Keratinocyte (primary cell): ENCODE results near the gene ZNF555.

Source experiments
- EZH2 ChIP-seq: IDR thresholded peaks from one replicate; pipeline ENCODE4 v1.6.1; 2012; ENCODE audit warnings: inconsistent platforms, mild to moderate bottlenecking, low read length, moderate library complexity
- TF ChIP-seq, protein P1 (sequence below), 3 experiments: IDR thresholded peaks in 1 of 3; conservative IDR thresholded peaks in 1 of 3; optimal IDR thresholded peaks in 1 of 3; 2 replicates in 2 of 3; 3 replicates in 1 of 3; pipeline versions ENCODE3 to v1.5.1; 2011; ENCODE audit warnings: low read length in 3 of 3, mild to moderate bottlenecking in 3 of 3, moderate library complexity in 2 of 3, control low read depth in 1 of 3, inconsistent platforms in 1 of 3; ENCODE audit not compliant: insufficient read depth in 2 of 3; ENCODE audit errors: extremely low read depth in 1 of 3

DNA sequence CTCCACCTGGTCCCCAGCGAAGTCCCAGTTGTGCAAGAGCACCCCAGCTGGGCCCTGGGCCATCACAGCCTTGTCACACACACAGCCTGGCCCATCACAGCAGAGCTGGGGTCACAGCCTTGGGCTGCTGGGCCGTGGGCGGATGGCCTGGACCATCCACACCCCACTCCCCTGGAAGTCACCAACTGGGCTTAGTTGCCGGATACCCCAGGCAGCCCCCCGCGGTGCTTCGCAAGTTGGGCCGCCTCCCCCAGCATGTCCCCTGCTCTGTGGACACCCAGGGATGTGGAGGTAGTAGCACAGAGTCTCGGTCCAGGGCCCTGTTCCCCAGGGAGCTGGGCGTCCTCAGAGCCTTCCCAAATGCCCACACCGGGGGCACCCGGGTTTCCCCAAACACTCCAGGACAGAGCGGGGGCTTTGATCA is 26.1 kb upstream of the ZNF555 start:
- TF ChIP-seq, protein P1, sequence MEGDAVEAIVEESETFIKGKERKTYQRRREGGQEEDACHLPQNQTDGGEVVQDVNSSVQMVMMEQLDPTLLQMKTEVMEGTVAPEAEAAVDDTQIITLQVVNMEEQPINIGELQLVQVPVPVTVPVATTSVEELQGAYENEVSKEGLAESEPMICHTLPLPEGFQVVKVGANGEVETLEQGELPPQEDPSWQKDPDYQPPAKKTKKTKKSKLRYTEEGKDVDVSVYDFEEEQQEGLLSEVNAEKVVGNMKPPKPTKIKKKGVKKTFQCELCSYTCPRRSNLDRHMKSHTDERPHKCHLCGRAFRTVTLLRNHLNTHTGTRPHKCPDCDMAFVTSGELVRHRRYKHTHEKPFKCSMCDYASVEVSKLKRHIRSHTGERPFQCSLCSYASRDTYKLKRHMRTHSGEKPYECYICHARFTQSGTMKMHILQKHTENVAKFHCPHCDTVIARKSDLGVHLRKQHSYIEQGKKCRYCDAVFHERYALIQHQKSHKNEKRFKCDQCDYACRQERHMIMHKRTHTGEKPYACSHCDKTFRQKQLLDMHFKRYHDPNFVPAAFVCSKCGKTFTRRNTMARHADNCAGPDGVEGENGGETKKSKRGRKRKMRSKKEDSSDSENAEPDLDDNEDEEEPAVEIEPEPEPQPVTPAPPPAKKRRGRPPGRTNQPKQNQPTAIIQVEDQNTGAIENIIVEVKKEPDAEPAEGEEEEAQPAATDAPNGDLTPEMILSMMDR (optimal IDR thresholded peaks at IDR 0.05 in 1 of 3, IDR thresholded peaks at IDR 0.05 in 1 of 3, conservative IDR thresholded peaks at IDR 0.05 in 1 of 3; ENCODE audit: extremely low read depth in 1 of 3, insufficient read depth in 2 of 3, low read length in 3 of 3): no peak
- no peak for TF ChIP-seq EZH2
